ENCODE data around the gene NMNAT1. TPM values are rescaled to one million over a fixed set of nuclear protein-coding genes. Genes with fewer than 3 reads are reported as not detected.
"Not testable (repeated sequence)": the region's sequence is repeated elsewhere in the genome, so short reads cannot be mapped to it uniquely, and the experiment has no call there.

Gene NMNAT1
- total RNA-seq, 1 donor from 2014 or later: 6.0 TPM

GRCh38 chr1:10014016-10014415, 70.7 kb downstream of the NMNAT1 start:
- Mint-ChIP-seq H3K27me3 (peaks cover 9% of the 10 kb centered on the region), H3K9me3 (no peaks in the 10 kb centered on the region), H3K4me3 (no peak overlapping the region), H3K27ac (no peak overlapping the region), H3K36me3 (ENCODE audit: low read depth) (no peaks in the 10 kb centered on the region), H3K4me1 (no peaks in the 10 kb centered on the region)
- intact Hi-C loops (cut with micrococcal nuclease): no loop called here
- DNase-seq: no peak

DNA sequence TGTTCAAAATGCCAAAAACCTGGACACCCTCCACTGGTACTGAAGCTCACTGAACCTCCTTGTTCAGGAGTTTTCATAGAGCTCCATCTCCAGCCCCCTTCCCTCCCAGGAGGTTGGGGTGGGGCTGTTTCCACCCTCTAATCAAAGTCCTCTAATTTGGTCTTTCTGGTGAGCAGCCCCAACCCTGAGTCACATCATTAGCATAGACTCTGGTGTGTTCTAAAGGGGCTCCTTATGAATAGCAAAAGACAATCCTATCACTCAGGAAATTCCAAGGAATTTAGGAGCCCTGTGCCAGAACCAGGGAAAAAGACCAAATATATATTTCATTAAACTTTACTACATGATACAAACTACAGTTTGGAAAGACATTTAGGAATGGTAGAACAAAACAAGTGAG, 76.3 kb downstream of the NMNAT1 start:
- Mint-ChIP-seq H3K9me3 (no peaks in the 10 kb centered on the region), H3K4me1 (no peaks in the 10 kb centered on the region), H3K36me3 (ENCODE audit: low read depth) (no peaks in the 10 kb centered on the region), H3K27me3 (peaks cover 11% of the 10 kb centered on the region), H3K4me3 (no peak overlapping the region), H3K27ac (no peak overlapping the region)
- intact Hi-C loops (cut with micrococcal nuclease): no loop called here
- no peak for DNase-seq

- H3K27ac Mint-ChIP-seq: no peak overlapping the region
- H3K9me3 Mint-ChIP-seq: no peaks in the 10 kb centered on the region
- H3K4me3 Mint-ChIP-seq: no peak overlapping the region
- no peaks in the 10 kb centered on the region for H3K4me1 Mint-ChIP-seq
- H3K27me3 Mint-ChIP-seq: peaks cover 8% of the 10 kb centered on the region
- intact Hi-C loops (cut with micrococcal nuclease): no loop called here
- no peaks in the 10 kb centered on the region for H3K36me3 Mint-ChIP-seq (ENCODE audit: low read depth)
- DNase-seq: no peak
Observed at GRCh38 chr1:10020086-10020485, 76.8 kb downstream of the NMNAT1 start.

GRCh38 chr1:10020678-10021077, 77.4 kb downstream of the NMNAT1 start:
- H3K36me3 Mint-ChIP-seq (ENCODE audit: low read depth); H3K27me3 Mint-ChIP-seq; H3K9me3 Mint-ChIP-seq; H3K4me1 Mint-ChIP-seq; intact Hi-C loops (cut with micrococcal nuclease); H3K27ac Mint-ChIP-seq; DNase-seq; H3K4me3 Mint-ChIP-seq: not testable (repeated sequence)

- H3K27me3 Mint-ChIP-seq; H3K9me3 Mint-ChIP-seq; intact Hi-C loops (cut with micrococcal nuclease); DNase-seq; H3K4me3 Mint-ChIP-seq; H3K36me3 Mint-ChIP-seq (ENCODE audit: low read depth); H3K27ac Mint-ChIP-seq; H3K4me1 Mint-ChIP-seq: not testable (repeated sequence)
Observed at GRCh38 chr1:10021992-10022391, 78.7 kb downstream of the NMNAT1 start.

GRCh38 chr1:10022656-10023055, 79.4 kb downstream of the NMNAT1 start:
- H3K36me3 Mint-ChIP-seq (ENCODE audit: low read depth): no peaks in the 10 kb centered on the region
- H3K4me1 Mint-ChIP-seq: no peaks in the 10 kb centered on the region
- H3K27me3 Mint-ChIP-seq: peaks cover 3% of the 10 kb centered on the region
- no peak overlapping the region for H3K4me3 Mint-ChIP-seq
- intact Hi-C loops (cut with micrococcal nuclease): no loop called here
- H3K9me3 Mint-ChIP-seq: no peaks in the 10 kb centered on the region
- no peak overlapping the region for H3K27ac Mint-ChIP-seq
- DNase-seq: no peak

DNA sequence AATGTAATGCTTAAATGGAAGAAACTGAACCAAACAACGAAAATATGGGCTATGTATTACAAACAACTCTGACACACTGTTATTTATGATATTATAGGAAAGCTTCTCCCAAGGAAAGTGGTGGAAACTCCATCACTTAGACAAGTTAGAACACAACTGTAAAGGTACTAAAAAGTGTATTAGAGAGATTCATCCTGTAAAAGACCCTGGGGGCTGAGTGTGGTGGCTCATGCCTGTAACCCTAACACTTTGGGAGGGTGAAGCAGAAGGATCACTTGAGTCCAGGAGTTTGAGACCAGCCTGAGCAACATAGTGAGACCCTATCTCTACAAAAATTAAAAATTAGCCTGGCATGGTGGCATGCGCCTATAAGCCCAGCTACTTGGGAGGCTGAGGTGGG, 82.1 kb downstream of the NMNAT1 start:
- no peak overlapping the region for H3K27ac Mint-ChIP-seq
- H3K27me3 Mint-ChIP-seq: peaks cover 2% of the 10 kb centered on the region
- H3K4me1 Mint-ChIP-seq: no peaks in the 10 kb centered on the region
- H3K4me3 Mint-ChIP-seq: no peak overlapping the region
- no peak for DNase-seq
- no peaks in the 10 kb centered on the region for H3K9me3 Mint-ChIP-seq
- intact Hi-C loops (cut with micrococcal nuclease): no loop called here
- no peaks in the 10 kb centered on the region for H3K36me3 Mint-ChIP-seq (ENCODE audit: low read depth)

DNA sequence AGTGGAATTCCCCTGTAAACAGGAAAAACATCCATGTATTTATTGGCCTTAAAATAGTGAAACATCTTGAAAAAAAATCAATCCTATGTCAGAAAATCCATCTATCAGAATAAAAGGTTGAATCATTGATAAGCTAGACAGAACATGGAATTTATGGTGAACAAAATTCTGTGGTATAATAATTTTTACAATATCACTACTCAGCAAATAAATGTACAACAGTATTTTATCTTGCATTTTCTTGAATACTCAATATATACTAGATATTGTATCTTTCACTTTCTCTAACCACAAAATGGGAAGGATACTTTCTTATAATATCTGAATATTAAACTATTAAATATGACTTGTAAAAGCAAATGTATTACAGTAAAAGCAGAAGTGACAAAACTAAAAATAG, 83.8 kb downstream of the NMNAT1 start:
- H3K4me1 Mint-ChIP-seq: peaks cover under 1% of the 10 kb centered on the region
- H3K36me3 Mint-ChIP-seq (ENCODE audit: low read depth): no peaks in the 10 kb centered on the region
- no peak for DNase-seq
- no peak overlapping the region for H3K27ac Mint-ChIP-seq
- intact Hi-C loops (cut with micrococcal nuclease): no loop called here
- H3K27me3 Mint-ChIP-seq: peaks cover 2% of the 10 kb centered on the region
- no peak overlapping the region for H3K4me3 Mint-ChIP-seq
- no peaks in the 10 kb centered on the region for H3K9me3 Mint-ChIP-seq

- H3K9me3 Mint-ChIP-seq; H3K27ac Mint-ChIP-seq; H3K27me3 Mint-ChIP-seq; H3K36me3 Mint-ChIP-seq (ENCODE audit: low read depth); DNase-seq; H3K4me3 Mint-ChIP-seq; intact Hi-C loops (cut with micrococcal nuclease): not testable (repeated sequence)
- H3K4me1 Mint-ChIP-seq: peaks cover 10% of the 10 kb centered on the region
Observed at GRCh38 chr1:10028956-10029500, 85.8 kb downstream of the NMNAT1 start.

DNA sequence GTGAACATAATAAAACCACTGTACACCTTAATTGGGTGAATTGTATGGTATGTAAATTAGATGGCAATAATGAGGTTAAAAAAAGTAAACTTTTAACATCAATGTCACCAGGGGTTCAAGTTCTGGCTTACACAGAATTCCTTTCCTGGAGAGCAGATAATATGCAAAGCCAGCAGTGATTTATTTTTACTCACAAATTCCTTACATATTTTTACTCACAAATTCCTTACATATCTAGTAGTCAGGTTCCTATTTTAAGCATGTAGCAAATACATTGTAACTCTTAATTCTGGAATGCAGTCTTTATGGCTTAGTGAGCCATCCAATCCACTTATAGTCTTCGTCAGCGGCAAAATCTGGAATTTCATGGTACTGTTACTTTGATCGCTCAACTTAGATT, 88.2 kb downstream of the NMNAT1 start:
- intact Hi-C loops (cut with micrococcal nuclease): loop anchor here (5.0 kb wide), 1 partner anchor 41 kb away; no protein-coding TSS in a partner anchor
- Mint-ChIP-seq H3K27me3 (no peaks in the 10 kb centered on the region), H3K9me3 (no peaks in the 10 kb centered on the region), H3K4me1 (peaks cover 20% of the 10 kb centered on the region), H3K27ac (no peak overlapping the region), H3K4me3 (no peak overlapping the region), H3K36me3 (ENCODE audit: low read depth) (peaks cover 2% of the 10 kb centered on the region)
- no peak for DNase-seq

DNA sequence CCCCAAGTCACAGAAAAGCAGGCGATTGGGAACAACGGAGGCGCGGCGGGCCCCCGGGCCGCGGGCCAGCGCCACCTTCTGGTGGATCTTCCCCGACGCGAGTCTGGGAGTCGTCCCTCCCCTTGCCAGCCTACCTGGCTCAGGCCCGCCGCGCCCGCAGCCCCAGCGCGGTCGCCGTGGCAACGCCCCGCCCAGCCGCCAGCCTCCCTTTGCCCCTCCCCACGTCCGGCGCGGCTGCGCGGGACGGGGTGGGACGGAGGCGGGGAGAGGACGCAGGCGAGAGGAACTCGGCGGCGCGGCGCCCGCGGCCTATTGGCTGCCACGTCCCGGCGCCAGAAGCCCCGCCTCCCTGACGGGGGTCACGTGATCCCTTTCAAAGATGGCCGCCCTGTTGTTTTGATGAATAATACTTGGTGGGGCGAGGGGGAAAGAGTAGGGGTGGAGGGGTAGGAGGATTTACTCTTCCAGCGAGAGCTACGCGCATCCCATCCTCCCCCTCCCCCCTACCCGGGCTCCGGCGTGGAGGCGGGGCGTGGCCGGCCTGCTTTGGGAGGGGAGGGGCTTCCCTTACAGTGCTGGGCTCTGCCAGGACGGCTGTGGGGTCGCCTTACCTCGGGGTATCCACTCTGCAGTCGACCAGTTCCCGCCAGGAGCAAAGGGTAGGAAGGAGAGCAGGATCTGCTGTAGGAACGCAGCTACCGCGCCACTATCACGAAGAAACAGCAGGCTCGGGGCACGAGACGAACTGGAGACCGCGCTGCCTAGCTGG, 89.5 kb downstream of the NMNAT1 start, which contains the start of gene UBE4B:
TSS of gene UBE4B (plus strand) at position 369 of the 769 bp plus-strand sequence. CDS start 713 bp downstream, outside the sequence.
- Mint-ChIP-seq H3K4me1 (peaks cover 20% of the 10 kb centered on the region), H3K27ac (peak within 1 kb of the TSS; percentile 97), H3K9me3 (no peaks in the 10 kb centered on the region), H3K4me3 (peak within 1 kb of the TSS; percentile 85), H3K36me3 (ENCODE audit: low read depth) (peaks cover 3% of the 10 kb centered on the region), H3K27me3 (no peaks in the 10 kb centered on the region)
- DNase-seq: peak; percentile 100
- intact Hi-C loops (cut with micrococcal nuclease): loop anchor here (1.0 to 5.0 kb wide), 7 partner anchors 40 to 406 kb away; partner anchors contain the start of genes CTNNBIP1, KIF1B, LZIC and NMNAT1

DNA sequence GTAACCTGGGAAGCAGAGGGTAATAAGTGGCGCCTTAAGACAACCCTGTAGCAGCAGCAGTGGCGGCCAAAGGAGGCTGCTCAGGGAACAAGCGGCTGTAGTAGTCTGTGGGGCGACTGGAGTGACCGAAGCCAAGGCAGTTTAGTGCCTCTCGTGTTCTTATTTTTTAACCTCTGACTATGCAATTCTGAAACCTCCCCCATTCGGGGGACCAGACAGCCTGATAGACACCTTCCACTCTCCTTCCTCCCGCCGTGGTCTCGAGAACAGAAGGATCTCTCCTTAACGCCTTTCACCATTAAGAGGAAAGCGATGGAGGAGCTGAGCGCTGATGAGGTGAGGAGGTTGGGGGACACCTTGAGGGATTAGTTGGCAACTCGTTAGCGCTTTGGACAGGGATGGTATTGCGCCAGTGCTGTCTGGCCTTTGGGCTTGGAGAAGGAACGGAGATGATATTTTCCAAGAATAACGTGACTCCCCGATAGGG, 90.1 kb downstream of the NMNAT1 start:
- H3K27me3 Mint-ChIP-seq: no peaks in the 10 kb centered on the region
- H3K9me3 Mint-ChIP-seq: no peaks in the 10 kb centered on the region
- H3K36me3 Mint-ChIP-seq (ENCODE audit: low read depth): peaks cover 3% of the 10 kb centered on the region
- H3K4me1 Mint-ChIP-seq: peaks cover 20% of the 10 kb centered on the region
- no peak for DNase-seq
- intact Hi-C loops (cut with micrococcal nuclease): loop anchor here (1.0 to 5.0 kb wide), 4 partner anchors 39 to 407 kb away; partner anchors contain the start of genes LZIC and NMNAT1
- peak overlapping the region; percentile 97 for H3K27ac Mint-ChIP-seq
- peak overlapping the region; percentile 85 for H3K4me3 Mint-ChIP-seq
